HG03095 (cell line): ENCODE measurements around the gene WDR82.

Experiments used
- ATAC-seq: cut with Tn5 transposase; IDR thresholded peaks from one replicate; pipeline ENCODE4 v1.9.1; 2021; ENCODE audit warnings: moderate library complexity; ENCODE audit not compliant: unreplicated experiment

WDR82 gene

DNA sequence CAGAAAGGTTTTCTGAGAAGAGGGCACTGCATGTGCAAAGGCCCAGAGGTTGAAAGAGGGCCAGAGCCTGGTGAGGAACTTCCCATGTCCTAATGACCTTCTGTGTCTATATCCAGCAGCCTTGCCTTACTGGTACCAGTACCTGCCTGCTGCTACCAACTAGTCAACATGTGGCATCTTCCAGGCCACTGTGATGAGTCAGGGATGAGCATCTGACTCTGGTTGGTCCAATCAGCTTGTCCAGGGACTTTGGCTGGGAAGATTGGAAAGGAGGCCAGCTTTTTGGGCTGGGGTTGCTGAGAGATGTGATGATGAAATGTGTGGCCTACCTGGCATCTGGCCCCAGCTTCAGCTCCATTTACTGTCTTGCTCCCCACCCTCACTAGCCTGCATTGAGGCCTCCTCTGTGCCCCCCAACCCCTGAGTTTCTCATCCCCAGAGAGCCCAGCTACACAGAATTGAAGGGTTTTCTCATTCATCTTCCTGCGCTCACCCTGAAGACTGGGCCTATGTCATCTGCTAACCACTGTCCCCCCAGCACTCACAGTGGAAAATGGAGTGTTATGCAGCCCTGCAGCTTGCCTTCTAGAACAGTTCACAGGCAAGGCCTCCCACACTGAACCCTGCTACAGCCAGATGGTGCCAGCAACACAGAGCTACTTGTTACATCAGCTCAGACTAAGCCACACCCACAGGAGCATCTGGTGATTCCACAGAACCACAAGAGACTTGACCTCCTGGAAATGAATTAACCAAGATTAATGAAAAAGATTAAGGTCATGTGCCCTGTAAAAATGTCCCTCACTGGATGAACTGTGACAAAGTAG is 38.2 kb downstream of the WDR82 start:
- ATAC-seq = no peak

DNA sequence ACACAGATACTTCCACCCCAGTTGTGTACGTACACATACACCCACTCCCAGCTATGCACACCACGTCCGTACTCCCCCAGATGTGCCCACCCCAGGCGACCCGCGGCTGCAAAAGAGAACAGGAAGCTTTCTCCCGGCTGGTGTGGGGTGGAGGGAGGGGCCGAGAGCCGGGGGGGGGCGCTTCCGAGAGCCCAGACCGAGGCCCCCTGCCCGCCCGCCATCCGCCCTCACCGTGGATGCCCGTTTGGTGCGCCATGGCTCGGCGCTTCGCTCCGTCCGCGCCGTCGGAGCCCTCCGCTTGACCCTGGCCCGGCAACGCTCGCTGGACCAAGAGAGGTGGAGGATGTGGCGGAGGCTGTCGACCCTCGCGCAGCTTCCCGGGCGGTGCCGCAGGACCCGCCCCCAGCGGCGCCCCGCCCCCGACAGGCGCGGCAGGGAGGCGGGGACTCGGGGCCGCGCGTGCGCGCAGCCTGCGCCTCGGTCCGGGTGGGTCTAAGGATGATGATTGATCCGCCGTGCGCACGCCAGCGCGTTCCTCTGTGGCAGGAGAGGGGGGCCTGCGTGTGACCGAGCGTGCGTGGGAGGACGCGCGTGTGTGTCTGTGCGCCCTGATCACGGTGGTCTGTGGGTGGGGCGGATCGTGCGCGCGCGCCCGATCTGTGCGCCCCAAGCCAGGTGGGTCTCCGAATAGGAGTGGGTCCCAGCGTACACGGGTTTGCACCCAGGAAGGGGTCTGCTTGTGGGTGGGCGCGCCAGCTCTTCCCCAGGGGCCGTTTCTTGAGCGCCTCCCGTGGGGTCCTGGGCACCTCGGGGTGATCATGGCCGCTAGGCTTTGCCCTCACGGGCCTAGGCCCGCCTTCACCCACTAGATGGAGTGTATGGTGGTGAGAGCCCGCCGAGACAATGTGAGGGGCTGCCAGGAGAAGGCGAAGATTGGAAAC is 39.4 kb downstream of the WDR82 start, which contains the start of gene TWF2:
TSS of gene TWF2 (minus strand) at position 398 of the 941 bp plus-strand sequence. CDS start at position 256, 142 bp downstream.
- ATAC-seq = peak; percentile 66

DNA sequence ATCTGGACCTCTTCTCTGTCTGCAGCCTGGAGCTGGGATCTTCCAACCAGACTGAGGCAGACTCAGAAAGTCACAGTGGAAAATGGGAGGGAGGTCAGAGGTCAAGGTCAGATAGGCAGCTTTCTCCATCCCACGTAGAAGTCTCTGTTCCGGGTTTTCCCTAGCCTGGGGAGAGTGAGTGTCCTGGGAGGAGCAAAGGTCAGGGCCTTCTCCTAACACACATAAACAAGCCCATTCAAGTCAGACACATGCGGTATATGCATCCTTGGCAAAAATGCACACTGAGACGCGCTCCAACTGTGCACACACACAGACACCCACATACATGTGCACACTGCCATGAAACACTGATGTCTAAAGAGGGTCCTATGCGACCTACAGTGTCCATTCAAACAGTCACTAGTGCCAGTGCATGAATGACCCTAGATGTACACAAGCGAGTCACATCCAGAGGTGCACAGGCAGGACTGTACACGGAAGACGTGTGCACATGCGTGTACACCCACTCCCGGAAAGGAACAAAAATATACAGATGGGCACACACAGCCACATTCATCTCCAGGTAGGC is 40.2 kb downstream of the WDR82 start:
- peak; percentile 1 for ATAC-seq

DNA sequence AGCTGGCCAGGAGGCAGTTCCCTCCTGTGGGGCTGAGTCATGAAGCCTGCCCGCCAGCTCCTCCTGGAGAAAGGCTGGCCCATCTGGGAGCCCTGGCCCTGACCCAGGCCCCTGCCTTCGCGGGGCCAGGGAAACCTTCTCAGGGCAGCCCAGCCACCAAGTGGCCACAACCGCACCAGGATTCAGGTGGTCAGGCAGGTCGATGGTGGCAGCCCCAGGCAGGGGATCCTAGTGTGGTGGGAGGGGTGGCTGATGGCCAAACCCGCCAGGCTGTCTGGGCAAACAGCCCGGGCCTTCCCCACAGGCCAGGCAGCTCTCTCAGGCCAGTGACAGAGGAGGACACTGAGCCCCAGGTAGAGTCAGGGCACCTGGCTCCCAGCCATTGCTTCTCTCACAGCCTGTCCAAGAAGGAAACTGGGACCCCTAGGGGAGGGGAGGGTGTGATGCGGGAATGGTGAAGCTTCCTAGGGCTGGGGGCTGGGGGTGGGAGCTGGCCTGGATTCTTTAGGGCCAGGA is 40.7 kb downstream of the WDR82 start:
- ATAC-seq = no peak

DNA sequence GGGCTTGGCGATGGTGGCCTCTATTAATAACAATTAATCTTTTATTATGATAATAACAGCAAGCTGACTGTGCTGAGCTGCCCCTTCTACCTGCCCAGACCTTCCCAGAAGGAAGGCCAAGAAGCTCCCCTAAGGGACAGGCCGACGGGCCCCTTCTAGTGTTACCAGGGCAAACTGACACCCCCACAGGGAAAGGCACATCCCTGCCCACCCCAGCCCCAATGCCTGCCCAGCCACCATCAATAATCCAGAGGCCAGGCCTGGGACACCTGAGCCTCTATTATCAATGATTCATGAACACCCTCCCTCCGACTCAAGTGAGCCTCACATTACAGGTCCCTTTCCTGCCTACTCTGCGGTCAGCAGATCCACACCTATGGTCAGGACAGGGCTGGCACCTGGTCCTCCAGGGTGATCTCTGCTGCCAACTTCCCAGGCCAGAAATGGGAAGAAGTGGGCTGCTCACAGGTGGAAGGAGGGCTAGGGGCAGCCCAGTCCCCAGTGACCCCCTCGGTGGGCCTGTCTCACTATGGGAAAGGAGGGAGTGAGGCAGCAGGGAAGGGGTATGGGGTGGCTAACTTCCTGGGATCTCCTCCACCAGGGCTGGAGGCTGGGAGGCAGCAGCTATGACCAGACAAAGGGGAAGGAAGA is 41.3 kb downstream of the WDR82 start:
- ATAC-seq = no peak

DNA sequence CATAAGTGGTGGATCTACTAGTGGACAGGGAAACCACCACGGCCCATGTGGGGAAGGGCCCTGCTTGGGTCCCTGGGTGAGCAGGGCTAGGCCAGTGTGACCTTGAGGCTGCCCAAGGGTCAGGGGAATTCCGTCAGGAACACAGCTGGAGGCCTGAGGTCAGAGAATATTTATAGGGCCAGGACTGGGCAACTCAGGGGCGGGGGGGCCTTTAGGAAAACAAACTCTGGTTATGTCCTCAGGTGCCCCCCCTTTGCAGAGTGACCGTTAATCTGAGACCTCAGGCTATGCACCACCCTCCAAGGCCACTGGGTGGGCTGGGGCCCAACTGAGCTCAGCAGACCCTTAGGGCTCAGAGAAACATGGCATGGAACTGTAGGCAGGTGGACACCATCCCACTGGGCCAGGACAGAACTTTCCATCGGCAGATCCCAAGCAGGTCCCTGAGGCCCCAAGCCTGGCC is 42.0 kb downstream of the WDR82 start:
- ATAC-seq = no peak

DNA sequence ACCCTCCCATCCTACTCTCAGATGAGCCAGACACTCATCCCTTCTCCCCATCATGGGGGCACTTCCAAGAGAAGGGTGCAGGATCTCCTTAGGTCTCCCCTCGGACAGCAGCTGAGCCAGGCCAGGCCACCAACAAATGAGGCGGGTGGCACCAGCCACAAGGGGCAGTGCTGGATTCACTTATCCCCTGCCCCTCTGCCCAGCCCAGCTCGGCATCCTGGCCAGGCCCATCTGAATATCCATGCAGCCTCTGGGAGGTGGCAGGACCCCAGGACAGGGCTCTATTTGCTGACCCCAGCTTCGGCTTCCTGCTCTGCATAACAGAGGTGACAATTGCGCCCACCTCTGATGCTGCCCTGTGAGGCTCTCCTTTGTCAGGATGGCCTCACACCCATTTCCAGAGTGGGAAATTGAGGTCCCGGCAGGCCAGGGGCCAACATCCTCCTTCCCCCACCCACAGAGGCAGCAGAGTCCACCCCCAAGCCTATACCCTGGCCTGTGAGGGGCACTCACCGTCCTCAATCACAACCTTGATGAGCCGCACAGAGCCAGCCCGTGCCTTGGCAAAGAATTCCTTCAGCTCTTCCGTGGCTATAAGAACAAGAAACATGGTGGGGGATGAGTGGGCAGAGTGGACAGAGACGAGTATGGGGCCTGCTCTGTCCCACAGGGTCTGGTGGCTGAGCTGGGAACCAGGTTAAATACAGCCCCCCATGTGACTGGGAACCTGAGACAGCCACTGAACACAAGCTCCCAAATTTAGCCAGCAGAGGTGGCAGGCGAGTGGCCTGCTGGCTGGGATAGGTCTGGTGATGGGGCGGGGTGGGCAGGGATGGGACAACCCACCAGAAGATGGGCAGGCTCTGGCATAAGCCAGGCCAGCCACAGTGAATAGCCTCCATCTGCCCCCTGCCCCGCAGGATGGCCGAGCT is 43.7 kb downstream of the WDR82 start:
- no peak for ATAC-seq

DNA sequence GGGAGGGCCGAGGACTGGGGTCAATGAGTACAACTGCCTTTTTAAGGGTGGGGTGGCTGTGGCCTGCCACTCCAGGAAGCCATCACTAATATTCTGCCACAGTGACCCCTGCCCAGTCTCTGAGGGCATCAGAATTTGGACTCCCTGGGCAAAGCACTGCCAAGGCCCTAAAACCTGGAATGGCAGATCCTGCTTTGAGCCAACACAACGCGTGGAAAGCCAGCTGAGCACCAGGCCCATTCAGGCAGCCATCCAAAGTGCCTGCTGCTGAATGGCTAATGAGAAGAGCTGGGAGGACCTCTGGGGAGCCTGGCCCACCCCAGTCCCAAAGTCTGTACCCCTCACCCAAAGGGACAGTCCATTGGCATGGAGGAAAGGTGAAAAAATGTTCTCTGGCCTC is 44.5 kb downstream of the WDR82 start:
- ATAC-seq = no peak

DNA sequence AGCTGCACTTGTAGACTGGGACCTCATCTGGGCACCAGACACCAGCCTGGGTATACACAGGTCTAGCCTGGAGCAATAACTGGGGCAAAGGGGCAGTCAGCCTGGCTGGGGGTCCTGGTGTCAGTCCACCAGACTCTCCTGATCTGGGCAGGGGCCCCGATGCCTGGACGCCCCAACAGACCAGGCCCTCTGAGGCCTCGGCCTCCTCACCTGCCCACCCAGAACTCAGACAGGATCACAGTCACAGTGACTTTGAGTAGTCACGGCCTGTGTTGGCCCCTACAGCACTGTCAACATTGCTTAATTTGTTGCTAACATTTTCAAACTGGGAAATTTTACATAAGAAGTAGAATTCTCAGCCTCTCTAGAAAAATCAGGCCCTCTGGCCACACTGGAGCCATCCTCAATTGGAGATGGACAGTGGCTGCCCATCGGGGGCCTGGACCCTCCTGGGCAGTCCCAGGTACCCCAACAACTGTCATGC is 45.3 kb downstream of the WDR82 start:
- ATAC-seq = no peak

DNA sequence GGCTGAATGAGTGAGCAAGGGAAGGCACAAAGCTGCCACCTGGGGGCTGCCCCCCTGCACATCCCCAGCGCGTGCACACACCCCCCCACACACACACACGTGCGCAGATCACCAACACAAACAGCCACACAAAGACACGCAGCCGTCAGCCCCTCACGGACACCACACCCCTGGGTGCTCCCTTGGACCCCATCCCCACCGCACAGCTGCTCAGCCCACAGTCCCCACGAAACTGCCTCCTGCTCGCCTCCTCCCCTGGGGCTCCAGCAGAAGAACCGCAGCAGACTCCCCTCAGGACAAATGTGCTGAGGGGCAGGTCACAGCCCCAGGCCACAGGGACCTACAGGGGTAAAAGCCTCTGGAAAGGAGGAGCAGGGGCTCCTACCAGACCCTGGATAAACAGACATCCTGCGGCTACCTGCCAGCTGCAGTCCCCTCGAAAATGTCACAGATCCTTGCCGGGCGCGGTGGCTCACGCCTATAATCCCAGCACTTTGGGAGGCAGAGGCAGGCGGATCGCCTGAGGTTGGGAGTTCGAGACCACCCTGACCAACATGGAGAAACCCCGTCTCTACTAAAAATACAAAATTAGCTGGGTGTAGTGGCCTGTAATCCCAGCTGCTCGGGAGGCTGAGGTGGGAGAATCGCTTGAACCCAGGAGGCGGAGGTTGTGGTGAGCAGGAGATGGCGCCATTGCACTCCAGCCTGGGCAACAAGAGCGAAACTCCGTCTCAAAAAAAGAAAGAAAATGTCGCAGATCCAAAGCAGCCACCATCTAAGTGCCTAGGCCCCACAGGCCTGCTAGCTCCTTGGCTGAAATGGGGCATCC is 46.0 kb downstream of the WDR82 start:
- no peak for ATAC-seq

DNA sequence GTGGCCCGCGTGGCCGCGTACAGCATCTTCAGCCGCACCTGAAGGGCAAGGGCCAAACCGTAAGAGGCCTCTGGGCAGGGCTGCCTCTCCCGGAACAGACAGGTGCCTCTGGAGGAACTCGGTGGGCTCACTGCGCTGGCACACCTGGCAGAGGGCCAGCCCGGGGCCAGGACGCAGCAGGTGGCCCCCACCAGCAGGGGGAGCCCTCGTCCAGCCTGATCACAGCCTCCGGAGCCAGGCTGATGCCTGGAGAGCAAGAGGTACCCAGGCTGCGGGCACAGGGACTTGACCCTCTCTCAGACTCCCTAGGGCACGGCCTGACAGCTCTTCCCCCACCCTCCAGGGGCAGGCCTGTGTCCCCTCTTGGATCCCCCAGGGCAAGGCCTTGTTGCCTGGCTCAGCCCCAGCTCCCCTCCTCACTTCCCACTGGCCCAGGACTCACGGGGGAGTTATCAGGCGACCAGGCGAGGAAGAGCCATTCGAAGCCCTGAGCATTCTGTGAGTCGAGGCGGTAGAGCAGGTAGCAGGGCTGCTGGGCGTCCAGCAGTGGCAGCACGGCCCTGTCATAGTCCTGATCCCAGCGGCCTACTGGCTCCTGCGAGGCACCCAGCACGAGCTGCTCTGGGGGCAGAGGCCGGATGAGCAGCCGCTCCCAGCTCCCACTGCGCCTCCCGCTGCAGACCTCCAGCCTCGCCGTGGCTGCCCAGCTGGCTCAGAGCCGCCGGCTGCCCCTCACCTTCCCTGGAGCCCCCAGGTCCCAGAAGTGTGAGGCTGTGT is 46.8 kb downstream of the WDR82 start:
- no peak for ATAC-seq

DNA sequence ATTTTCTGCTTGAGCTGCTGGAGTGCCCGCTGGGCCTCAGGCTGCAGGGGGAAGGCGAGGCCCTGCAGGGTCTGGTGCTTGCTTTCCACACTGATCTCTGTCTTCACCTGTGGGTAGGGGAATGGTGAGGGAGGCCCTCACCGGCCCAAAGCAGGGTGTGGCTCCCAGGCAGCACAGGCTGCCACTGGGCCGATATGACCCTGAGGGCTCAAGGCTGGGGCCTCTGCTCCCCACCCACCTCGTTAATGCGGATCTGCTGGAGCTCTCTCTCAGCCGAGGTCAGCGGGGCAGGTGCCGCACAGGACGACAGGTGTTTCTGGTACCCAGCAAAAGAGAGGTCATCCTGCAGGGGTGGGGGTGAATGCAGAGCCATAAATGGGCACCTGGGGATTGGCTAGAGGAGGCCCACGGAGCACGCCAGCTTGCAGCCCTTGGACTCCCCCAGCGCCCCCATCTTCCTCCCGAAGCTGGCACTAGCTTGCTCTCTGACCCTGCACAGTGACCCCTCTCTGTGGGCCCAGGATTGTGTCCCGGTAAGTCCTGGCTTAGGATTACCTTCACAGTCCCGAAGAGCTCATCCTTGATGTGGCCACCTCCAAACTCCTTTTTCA is 47.5 kb downstream of the WDR82 start:
- ATAC-seq = no peak

DNA sequence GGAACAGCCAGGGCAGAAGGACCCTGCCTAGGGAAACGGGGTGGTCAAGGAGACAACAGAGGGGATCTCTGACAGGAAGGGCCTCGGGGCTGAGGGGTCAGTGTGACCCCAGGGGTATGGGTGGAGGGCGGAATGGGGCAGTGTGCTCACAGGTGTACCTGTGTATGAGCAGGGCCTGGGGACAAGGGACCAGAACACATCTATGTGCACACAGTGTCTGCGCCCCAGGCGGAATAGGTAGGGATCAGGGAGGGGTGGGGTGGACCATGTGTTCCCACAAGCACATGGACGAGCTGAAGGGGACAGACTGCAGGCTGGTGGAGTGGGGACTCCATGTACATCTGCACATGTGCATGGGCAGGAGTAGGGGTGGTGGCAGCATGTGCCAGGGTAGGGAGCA is 48.0 kb downstream of the WDR82 start:
- ATAC-seq = no peak

DNA sequence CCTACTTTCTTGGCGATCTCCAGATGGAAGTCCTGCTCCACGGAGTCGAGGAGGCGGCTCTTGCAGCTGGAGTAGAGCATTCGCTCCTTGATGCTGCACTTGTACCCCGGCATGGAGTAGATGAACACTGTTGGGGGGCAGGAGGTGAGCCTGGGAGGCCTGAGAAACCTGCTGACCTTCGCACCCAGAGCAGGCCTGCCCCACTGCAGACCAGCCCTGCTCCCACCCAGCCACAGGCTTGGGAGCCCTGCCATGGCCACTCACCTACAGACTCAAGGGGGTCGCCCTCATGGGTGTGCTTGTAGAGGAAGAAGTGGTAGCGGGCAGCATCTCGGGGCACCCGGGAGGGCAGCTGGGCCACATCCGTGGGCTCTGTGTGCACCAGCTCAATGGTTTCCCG is 48.8 kb downstream of the WDR82 start:
- ATAC-seq = no peak

DNA sequence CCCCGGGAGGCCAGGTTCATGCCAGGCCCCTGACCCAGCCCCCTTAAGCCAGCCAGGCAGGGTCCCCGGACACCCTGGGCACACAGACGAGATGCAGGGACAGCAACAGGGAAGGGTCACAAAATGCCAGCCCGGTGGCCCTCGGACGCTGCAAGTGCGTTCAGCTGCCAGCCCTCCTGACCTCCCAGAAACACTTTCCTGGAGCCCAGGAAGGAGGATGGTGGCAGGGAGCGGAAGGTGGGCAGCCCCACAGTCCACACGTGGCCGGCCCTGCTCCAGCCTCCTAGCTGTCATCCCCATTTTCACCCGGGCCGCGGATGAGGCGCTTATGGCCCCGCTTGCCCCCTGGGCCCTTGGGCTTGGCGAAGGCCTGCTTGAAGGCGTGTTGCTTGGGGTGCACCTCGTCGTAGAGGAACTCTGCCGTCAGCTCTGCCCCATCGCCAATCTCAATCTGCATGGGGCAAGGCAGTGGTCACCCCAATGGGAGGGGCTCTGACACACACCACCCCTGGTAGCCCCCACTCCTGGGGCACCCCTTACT is 49.6 kb downstream of the WDR82 start:
- ATAC-seq = no peak

DNA sequence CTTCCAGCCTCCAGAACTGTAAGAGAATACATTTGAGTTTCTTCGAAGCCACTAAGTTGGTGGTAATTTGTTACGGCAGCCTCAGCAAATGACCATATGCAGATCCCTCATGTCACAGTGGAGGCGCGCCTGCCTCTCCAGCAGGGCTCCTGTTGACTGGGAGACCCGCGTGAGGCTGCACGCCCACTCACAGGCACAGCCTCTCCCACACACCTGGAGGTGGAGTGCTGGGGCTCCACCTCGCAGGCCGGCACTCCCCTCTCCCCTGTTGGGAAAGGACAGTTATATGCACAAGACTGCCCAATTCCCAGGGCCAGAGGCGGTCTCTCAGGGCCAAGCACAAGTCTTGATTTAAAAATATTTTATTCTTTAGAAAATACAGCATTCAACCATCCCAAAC is 50.2 kb downstream of the WDR82 start:
- no peak for ATAC-seq

DNA sequence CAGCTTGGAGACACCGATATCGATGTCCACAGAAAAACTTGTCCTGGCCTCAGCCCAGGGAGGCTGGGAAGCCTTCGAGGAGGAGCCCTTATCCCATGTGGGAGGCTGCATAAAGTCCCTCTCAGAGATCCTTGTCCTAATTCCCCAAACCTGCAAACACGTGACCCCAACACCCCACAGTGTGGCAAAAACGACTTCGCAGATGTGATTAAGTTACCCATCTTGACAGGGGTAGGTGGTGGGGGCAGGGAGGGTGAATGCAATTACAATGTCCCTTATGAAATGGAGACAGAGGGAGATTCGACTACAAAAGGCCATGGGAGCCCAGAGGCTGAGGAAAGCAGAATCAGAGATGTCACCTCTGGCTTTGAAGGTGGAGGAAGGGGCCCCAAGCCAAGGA is 50.7 kb downstream of the WDR82 start:
- ATAC-seq = no peak
